ENCODE results near the gene GKAP1. TPM values are rescaled to one million over a fixed set of nuclear protein-coding genes. Genes with fewer than 3 reads are reported as not detected.
"Not testable (repeated sequence)": the region's sequence is repeated elsewhere in the genome, so short reads cannot be mapped to it uniquely, and the experiment has no call there.

GKAP1 gene
- 9.6 and 16.1 TPM in 2 replicates for polyA plus RNA-seq (2011; rRNA removed)
- polyA plus RNA-seq (2012; cell fraction: cytosol; rRNA removed): 1.5 and 2.0 TPM in 2 replicates
- 0.86 and 1.3 TPM in 2 replicates for polyA plus RNA-seq (2012; cell fraction: nucleus; rRNA removed)
- 6.1 to 6.5 TPM (median 6.2 TPM) in 3 replicates for polyA plus RNA-seq (2017; fragmentation: RNase III; extraction: RNeasy Plus Mini Kit Qiagen cat#74134 plus additional on column Dnase treatment)
- 1.9 and 2.6 TPM in 2 replicates for polyA minus RNA-seq (2011; rRNA and poly(A)+ RNA removed)

- FAIRE-seq, POLR2A ChIA-PET, H3K9me3 ChIP-seq: not testable (repeated sequence)
- peaks cover 11% of the 10 kb centered on the region; the same call in 1 of the 3 replicates for H3K4me1 ChIP-seq
- CTCF ChIA-PET: interaction anchor here (1.0 kb wide), 1 partner anchor 197 kb away, joined by 3 read pairs; no protein-coding TSS in a partner anchor
- under 1% methylated on average over 18 of the region's 103 CpGs for WGBS (ENCODE audit: missing lambda C conversion rate)
- DNase-seq (ENCODE audit: low read depth in 1 of 2, low spot score in 1 of 2) (peak; percentile 26 to 78), ATAC-seq (peak; percentile 90 to 94)
- H3K4me2 ChIP-seq: peak within 1 kb of the TSS; percentile 83
- peak within 1 kb of the TSS; percentile 99 for H3K4me3 ChIP-seq
- H3K27ac ChIP-seq: peak within 1 kb of the TSS; percentile 81 to 97
- TF ChIP-seq JUN (IDR thresholded peaks at IDR 0.05) (peak in 1 of 2 experiments; percentile 42; a peak in 1 of 5 replicates), MAX (IDR thresholded peaks at IDR 0.05) (peak; percentile 47; the same call in 1 of the 2 replicates)
Measured at GRCh38 chr9:83817356-83818278, at the start of gene GKAP1. TSS of gene GKAP1 (minus strand) at chr9:83817769. CDS start at chr9:83806517, 11,252 bp downstream.

- CTCF ChIA-PET; ATAC-seq; H3K4me2 ChIP-seq; H3K4me3 ChIP-seq; H3K4me1 ChIP-seq; H3K9me3 ChIP-seq; H3K27ac ChIP-seq; FAIRE-seq; DNase-seq (ENCODE audit: low read depth in 1 of 2, low spot score in 1 of 2): not testable (repeated sequence)
- WGBS (ENCODE audit: missing lambda C conversion rate): 96% methylated on average over 8 of the region's 8 CpGs
- POLR2A ChIA-PET: interaction anchor here (0.7 kb wide), 1 partner anchor 17 kb away, joined by 11 read pairs; no protein-coding TSS in a partner anchor
Measured at GRCh38 chr9:83849895-83850294, 32.3 kb upstream of the GKAP1 start.

GRCh38 chr9:83837070-83837643, 19.6 kb upstream of the GKAP1 start:
- peak; percentile 32 to 48; a peak in 3 of 5 replicates for TF ChIP-seq RAD21 (conservative IDR thresholded peaks at IDR 0.05 in 1 of 2, IDR thresholded peaks at IDR 0.05 in 1 of 2)
- TF ChIP-seq CTCF (IDR thresholded peaks at IDR 0.05): peak; percentile 45
- POLR2A ChIA-PET; H3K4me3 ChIP-seq; DNase-seq (ENCODE audit: low read depth in 1 of 2, low spot score in 1 of 2); H3K4me2 ChIP-seq; H3K4me1 ChIP-seq; H3K9me3 ChIP-seq; H3K27ac ChIP-seq: not testable (repeated sequence)
- peak; percentile 99 for FAIRE-seq
- peak; percentile 81 to 87 for ATAC-seq
- CTCF ChIA-PET: interaction anchor here (1.5 kb wide), 1 partner anchor 74 kb away, joined by 4 read pairs; no protein-coding TSS in a partner anchor
- 27% methylated on average over 7 of the region's 7 CpGs for WGBS (ENCODE audit: missing lambda C conversion rate)

- FAIRE-seq; H3K9me3 ChIP-seq; POLR2A ChIA-PET; H3K27ac ChIP-seq; ATAC-seq; H3K4me3 ChIP-seq; DNase-seq (ENCODE audit: low read depth in 1 of 2, low spot score in 1 of 2); H3K4me1 ChIP-seq; CTCF ChIA-PET; H3K4me2 ChIP-seq: not testable (repeated sequence)
- WGBS (ENCODE audit: missing lambda C conversion rate): 62% methylated on average over 5 of the region's 5 CpGs
Measured at GRCh38 chr9:83830426-83831071, 13.0 kb upstream of the GKAP1 start.

GRCh38 chr9:83824986-83825623, 7.5 kb upstream of the GKAP1 start:
- ChIA-PET POLR2A (interaction anchor here (0.8 kb wide), 1 partner anchor 96 kb away, joined by 3 read pairs; the partner anchor contains the start of gene KIF27), CTCF (interaction anchor here (1.7 kb wide), 1 partner anchor 436 kb away, joined by 4 read pairs; no protein-coding TSS in a partner anchor)
- DNase-seq (ENCODE audit: low read depth in 1 of 2, low spot score in 1 of 2) (peak in 1 of 2 experiments; percentile 2), ATAC-seq (peak; percentile 70 to 71; a peak in 4 of 6 replicates)
- H3K9me3 ChIP-seq, H3K4me2 ChIP-seq, H3K4me3 ChIP-seq, H3K4me1 ChIP-seq, FAIRE-seq, H3K27ac ChIP-seq: not testable (repeated sequence)
- WGBS (ENCODE audit: missing lambda C conversion rate): 65% methylated on average over 3 of the region's 3 CpGs

- POLR2A ChIA-PET, FAIRE-seq, ATAC-seq, H3K9me3 ChIP-seq: not testable (repeated sequence)
- peak overlapping the region; percentile 83 for H3K4me2 ChIP-seq
- H3K27ac ChIP-seq: peak overlapping the region; percentile 81 to 97
- peak overlapping the region; percentile 99 for H3K4me3 ChIP-seq
- WGBS (ENCODE audit: missing lambda C conversion rate): under 1% methylated on average over 23 of the region's 38 CpGs
- CTCF ChIA-PET: interaction anchor here (1.0 kb wide), 1 partner anchor 196 kb away, joined by 3 read pairs; no protein-coding TSS in a partner anchor
- peaks cover 11% of the 10 kb centered on the region; the same call in 1 of the 3 replicates for H3K4me1 ChIP-seq
- DNase-seq (ENCODE audit: low read depth in 1 of 2, low spot score in 1 of 2): peak in 1 of 2 experiments; percentile 1
Measured at GRCh38 chr9:83817011-83817355, 586 bp downstream of the GKAP1 start.

- H3K4me2 ChIP-seq; POLR2A ChIA-PET; H3K27ac ChIP-seq; CTCF ChIA-PET; ATAC-seq; H3K9me3 ChIP-seq; FAIRE-seq; H3K4me3 ChIP-seq; DNase-seq (ENCODE audit: low read depth in 1 of 2, low spot score in 1 of 2): not testable (repeated sequence)
- 92% methylated on average over 4 of the region's 4 CpGs for WGBS (ENCODE audit: missing lambda C conversion rate)
- H3K4me1 ChIP-seq: peaks cover 11% of the 10 kb centered on the region; the same call in 1 of the 3 replicates
Measured at GRCh38 chr9:83815120-83815519, 2.4 kb downstream of the GKAP1 start.

GRCh38 chr9:83809213-83809612, 8.4 kb downstream of the GKAP1 start:
- H3K9me3 ChIP-seq; H3K4me2 ChIP-seq; POLR2A ChIA-PET; CTCF ChIA-PET; H3K27ac ChIP-seq; ATAC-seq; DNase-seq (ENCODE audit: low read depth in 1 of 2, low spot score in 1 of 2); H3K4me3 ChIP-seq; H3K4me1 ChIP-seq: not testable (repeated sequence)
- peak; percentile 77 for FAIRE-seq
- WGBS (ENCODE audit: missing lambda C conversion rate): 100% methylated on average over 1 of the region's 1 CpG

All from A549 (cell line).